ENCODE measurements around the gene FAM98B. TPM values are rescaled to one million over a fixed set of nuclear protein-coding genes. Genes with fewer than 3 reads are reported as not detected.

The FAM98B gene
- total RNA-seq, 1 donor from 2014 or later: 16.8 TPM

GRCh38 chr15:38414357-38414756 lies 39.6 kb upstream of the FAM98B start:
- Histone ChIP-seq H3K4me3 (no peak overlapping the region), H3K4me1 (peaks cover 4% of the 10 kb centered on the region), H3K27ac (no peak overlapping the region), H3K36me3 (no peaks in the 10 kb centered on the region), H3K9me3 (no peaks in the 10 kb centered on the region), H3K27me3 (ENCODE audit: low read depth) (no peaks in the 10 kb centered on the region)
- intact Hi-C loops (cut with DNase I): no loop called here
- DNase-seq (no peak), ATAC-seq (peak; percentile 72 to 74)
- TF ChIP-seq CTCF (IDR thresholded peaks at IDR 0.05): peak; percentile 59

DNA sequence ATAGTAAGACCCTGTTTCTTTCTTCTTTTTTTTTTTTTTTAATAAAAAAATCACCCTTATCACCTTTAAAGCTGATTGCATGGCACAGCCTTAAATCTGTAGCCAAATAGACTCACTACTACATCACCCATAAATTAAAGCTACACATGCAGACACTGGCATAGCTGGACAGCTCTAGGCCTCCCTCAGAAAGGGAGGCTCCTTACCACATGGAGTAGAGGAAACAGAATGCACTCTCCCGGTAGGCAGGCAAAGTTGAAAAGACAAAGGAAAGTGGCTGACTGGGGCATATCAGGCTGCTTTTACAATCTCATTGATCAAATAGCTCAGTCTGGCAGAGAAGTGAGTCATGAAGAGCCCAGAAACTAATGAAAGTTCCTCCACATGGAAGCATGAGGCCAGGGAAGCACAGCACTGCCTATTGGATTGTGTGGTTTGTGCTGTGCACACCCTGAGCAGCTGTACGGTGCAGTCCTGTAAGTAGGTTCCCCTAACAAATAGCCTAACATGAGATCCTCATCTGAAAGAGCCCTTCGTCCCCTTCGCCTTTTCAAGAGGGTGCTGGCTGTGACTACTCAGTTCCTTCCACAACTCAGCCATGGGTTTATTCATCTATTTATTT lies 32.7 kb upstream of the FAM98B start:
- intact Hi-C loops (cut with DNase I): no loop called here
- no peaks in the 10 kb centered on the region for H3K36me3 ChIP-seq
- H3K9me3 ChIP-seq: no peaks in the 10 kb centered on the region
- no peak overlapping the region for H3K4me3 ChIP-seq
- H3K27me3 ChIP-seq (ENCODE audit: low read depth): no peaks in the 10 kb centered on the region
- ATAC-seq (no peak), DNase-seq (no peak)
- no peak for TF ChIP-seq CTCF (IDR thresholded peaks at IDR 0.05)
- H3K27ac ChIP-seq: no peak overlapping the region
- no peaks in the 10 kb centered on the region for H3K4me1 ChIP-seq

DNA sequence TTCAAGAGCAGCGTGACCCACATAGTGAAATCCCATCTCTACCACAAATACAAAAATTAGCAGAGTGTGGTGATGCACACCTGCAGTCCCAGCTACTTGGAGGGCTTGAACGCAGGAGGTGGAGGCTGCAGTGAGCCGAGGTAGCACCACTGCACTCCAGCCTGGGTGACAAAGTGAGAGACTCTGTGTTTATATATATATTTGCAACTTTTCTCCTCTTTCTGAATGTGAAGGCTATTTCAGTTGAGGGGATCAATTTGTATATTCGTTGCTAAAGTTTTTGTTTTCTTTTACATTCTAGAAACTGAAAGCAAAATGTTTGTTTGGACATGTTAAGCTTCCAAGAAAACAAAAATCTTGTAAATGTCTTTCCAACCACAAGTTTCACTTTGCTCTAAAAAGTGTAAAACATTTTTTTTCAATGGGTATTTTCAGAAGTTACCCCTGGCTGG lies 29.8 kb upstream of the FAM98B start:
- Histone ChIP-seq H3K4me3 (no peak overlapping the region), H3K27ac (no peak overlapping the region), H3K27me3 (ENCODE audit: low read depth) (no peaks in the 10 kb centered on the region), H3K9me3 (no peaks in the 10 kb centered on the region), H3K4me1 (no peaks in the 10 kb centered on the region), H3K36me3 (no peaks in the 10 kb centered on the region)
- intact Hi-C loops (cut with DNase I): no loop called here
- no peak for TF ChIP-seq CTCF (IDR thresholded peaks at IDR 0.05)
- ATAC-seq: no peak
- no peak for DNase-seq

DNA sequence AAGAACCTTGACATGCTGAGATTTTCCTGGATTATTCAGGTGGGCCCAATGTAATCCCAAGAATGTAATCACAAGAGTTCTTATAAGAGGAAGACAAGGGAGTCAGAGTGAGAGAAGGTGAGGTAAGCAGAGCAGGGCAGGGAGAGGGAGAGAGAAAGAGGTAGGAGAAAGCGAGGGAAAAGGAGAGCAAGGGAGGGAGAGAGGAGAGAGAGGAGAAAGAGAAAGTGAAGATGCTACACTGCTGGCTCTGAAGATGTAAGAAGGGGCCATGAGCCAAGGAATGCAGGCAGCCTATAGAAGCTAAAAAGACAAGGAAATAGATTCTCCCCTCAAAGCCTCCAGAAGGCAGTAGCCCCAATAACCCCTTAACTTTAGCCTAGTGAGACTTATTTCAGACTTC lies 28.7 kb upstream of the FAM98B start:
- H3K36me3 ChIP-seq: no peaks in the 10 kb centered on the region
- no peak for DNase-seq
- TF ChIP-seq CTCF (IDR thresholded peaks at IDR 0.05): no peak
- no peak overlapping the region for H3K4me3 ChIP-seq
- no peaks in the 10 kb centered on the region for H3K4me1 ChIP-seq
- no peaks in the 10 kb centered on the region for H3K9me3 ChIP-seq
- intact Hi-C loops (cut with DNase I): no loop called here
- no peak overlapping the region for H3K27ac ChIP-seq
- ATAC-seq: no peak
- no peaks in the 10 kb centered on the region for H3K27me3 ChIP-seq (ENCODE audit: low read depth)

- H3K4me1 ChIP-seq: no peaks in the 10 kb centered on the region
- no peaks in the 10 kb centered on the region for H3K27me3 ChIP-seq (ENCODE audit: low read depth)
- DNase-seq (no peak), ATAC-seq (no peak)
- intact Hi-C loops (cut with DNase I): no loop called here
- no peaks in the 10 kb centered on the region for H3K9me3 ChIP-seq
- no peak for TF ChIP-seq CTCF (IDR thresholded peaks at IDR 0.05)
- no peak overlapping the region for H3K4me3 ChIP-seq
- H3K27ac ChIP-seq: no peak overlapping the region
- no peaks in the 10 kb centered on the region for H3K36me3 ChIP-seq
These were observed 26.5 kb upstream of the FAM98B start for GRCh38 chr15:38427380-38427779.

Data from lower lobe of right lung (tissue), 2 donors.